Body of pancreas (tissue), 4 donors: ENCODE results near the gene GTPBP6. TPM values are rescaled to one million over a fixed set of nuclear protein-coding genes. Genes with fewer than 3 reads are reported as not detected.

ENCODE experiments used
- ATAC-seq: fragments of 150-250 bp; one replicate; pipeline ENCODE4 v1.9.1; 2016
- DNase-seq, 4 donors: peaks; one replicate each; pipeline ENCODE4 v3.0.0-alpha.2; 2019
- H3K27ac ChIP-seq, 4 donors: fragments of 200-600 bp; sonication (generic); 1 replicate in 3 of 4; 2 replicates in 1 of 4; pipeline versions ENCODE4 v1.5.1 to v1.6.1; 2016 to 2019; ENCODE audit warnings: mild to moderate bottlenecking in 1 of 4, mixed read lengths in 1 of 4, moderate library complexity in 1 of 4
- H3K27me3 ChIP-seq, 2 donors: fragments of 200-600 bp; sonication (generic); one replicate each; pipeline ENCODE4 v1.6.0; 2016; ENCODE audit warnings: mild to moderate bottlenecking in 1 of 2
- H3K36me3 ChIP-seq, 2 donors: fragments of 200-600 bp; sonication (generic); replicated peaks in 1 of 2; 2 replicates each; pipeline ENCODE4 v1.5.1; 2016; ENCODE audit warnings: low read depth in 2 of 2; ENCODE audit not compliant: insufficient read depth in 1 of 2
- H3K4me1 ChIP-seq: fragments of 200-600 bp; sonication (generic); one replicate; pipeline ENCODE4 v1.6.0; 2016
- H3K4me3 ChIP-seq, 2 donors: fragments of 200-600 bp; sonication (generic); 1 replicate in 1 of 2; 2 replicates in 1 of 2; pipeline ENCODE4 v1.5.1; 2016 to 2019
- H3K9me3 ChIP-seq, 3 donors: fragments of 200-600 bp; sonication (generic); 1 replicate in 2 of 3; 2 replicates in 1 of 3; pipeline ENCODE4 v1.5.1; 2016
- CTCF ChIP-seq, 7 experiments: fragments of 450-650 bp in 4 of 7; fragments of 200-600 bp in 3 of 7; sonication (generic) in 3 of 7; IDR thresholded peaks; one replicate each; pipeline ENCODE4 v1.5.1; 2016 to 2019; ENCODE audit warnings: antibody characterized with exemption in 7 of 7
- POLR2A ChIP-seq, 3 donors: fragments of 450-650 bp; IDR thresholded peaks; one replicate each; pipeline ENCODE4 v1.6.1; 2016; ENCODE audit warnings: antibody characterized with exemption in 3 of 3, mild to moderate bottlenecking in 2 of 3
- WGBS, 2 donors: methylation state at CpG; one replicate each; pipeline ENCODE4 v1.1.5; 2017; 5-methylcytosine and 5-hydroxymethylcytosine counted together
- intact Hi-C: fragments of 100-400 bp; cut with DNase I; formaldehyde crosslinking; loops from one replicate; pipeline ENCODE4 v1.15.1; 2023
- total RNA-seq, 2 donors: library from RNA; depleted of rRNA; stranded (reverse); fragments of >200 nt; gene quantifications; one replicate each; pipeline ENCODE4 v1.1.0, GENCODE V29; 2016

The GTPBP6 gene
- total RNA-seq, 2 donors from 2014 or later: 25.7 to 32.4 TPM

- Histone ChIP-seq H3K4me3 (no peak overlapping the region), H3K4me1 (no peaks in the 10 kb centered on the region), H3K36me3 (peaks cover 0 to 5% of the 10 kb centered on the region in 2 donors), H3K9me3 (peaks cover 0 to 10% (median 0%) of the 10 kb centered on the region in 3 donors), H3K27ac (no peak overlapping the region), H3K27me3 (no peaks in the 10 kb centered on the region)
- intact Hi-C loops: no loop called here
- ATAC-seq (no peak), DNase-seq (no peak)
- TF ChIP-seq CTCF (IDR thresholded peaks at IDR 0.05) (no peak), POLR2A (IDR thresholded peaks at IDR 0.05) (no peak)
- WGBS, 2 donors: 75 to 83% methylated on average over 36 to 38 of the region's 38 CpGs
Measured at GRCh38 chrX:362937-363620, 44.5 kb upstream of the GTPBP6 start.

GRCh38 chrX:362351-362750 is 43.8 kb upstream of the GTPBP6 start:
- TF ChIP-seq CTCF (IDR thresholded peaks at IDR 0.05): no peak
- no peak for ATAC-seq
- Histone ChIP-seq H3K27ac (no peak overlapping the region), H3K36me3 (peaks cover 0 to 5% of the 10 kb centered on the region in 2 donors), H3K27me3 (no peaks in the 10 kb centered on the region), H3K4me1 (no peaks in the 10 kb centered on the region), H3K4me3 (no peak overlapping the region), H3K9me3 (peaks cover 0 to 10% (median 0%) of the 10 kb centered on the region in 3 donors)
- intact Hi-C loops: no loop called here
- WGBS, 2 donors: 94% methylated on average over 12 to 13 of the region's 13 CpGs
- DNase-seq: no peak

GRCh38 chrX:361231-362145 is 42.9 kb upstream of the GTPBP6 start:
- TF ChIP-seq POLR2A (IDR thresholded peaks at IDR 0.05) (no peak), CTCF (IDR thresholded peaks at IDR 0.05) (no peak)

GRCh38 chrX:360496-361150 is 42.0 kb upstream of the GTPBP6 start:
- Histone ChIP-seq H3K9me3 (peaks cover 0 to 10% (median 0%) of the 10 kb centered on the region in 3 donors), H3K4me1 (no peaks in the 10 kb centered on the region), H3K4me3 (no peak overlapping the region), H3K27ac (no peak overlapping the region), H3K27me3 (no peaks in the 10 kb centered on the region), H3K36me3 (peaks cover 0 to 5% of the 10 kb centered on the region in 2 donors)
- ATAC-seq: no peak
- DNase-seq: no peak
- TF ChIP-seq CTCF (IDR thresholded peaks at IDR 0.05) (no peak), POLR2A (IDR thresholded peaks at IDR 0.05) (no peak)
- intact Hi-C loops: no loop called here
- WGBS, 2 donors: 93 to 97% methylated on average over 23 to 26 of the region's 26 CpGs

More at GRCh38 chrX:361231-362145, 42.9 kb upstream of the GTPBP6 start:
- ATAC-seq: no peak
- Histone ChIP-seq H3K9me3 (peaks cover 0 to 10% (median 0%) of the 10 kb centered on the region in 3 donors), H3K4me3 (no peak overlapping the region), H3K27ac (no peak overlapping the region), H3K4me1 (no peaks in the 10 kb centered on the region), H3K27me3 (no peaks in the 10 kb centered on the region), H3K36me3 (peaks cover 0 to 5% of the 10 kb centered on the region in 2 donors)
- no peak for DNase-seq
- intact Hi-C loops: no loop called here
- WGBS, 2 donors: 95 to 96% methylated on average over 42 to 50 of the region's 54 CpGs
